H54 (cell line): Measurements from ENCODE around the gene KCNQ1.

Experiments used
- DNase-seq: peaks from one replicate; pipeline ENCODE4 v3.0.0; 2011; ENCODE audit warnings: low spot score, mixed read lengths; ENCODE audit not compliant: insufficient read length
- FAIRE-seq: peaks from 3 replicates; lab custom pipeline; 2011; peaks lifted over from hg19 to GRCh38; lab: Jason Lieb, UNC
- POLR2A ChIP-seq: IDR thresholded peaks from 2 replicates; pipeline ENCODE4 v1.6.1; 2011; ENCODE audit warnings: low read depth, mild to moderate bottlenecking, low read length

The KCNQ1 gene

DNA sequence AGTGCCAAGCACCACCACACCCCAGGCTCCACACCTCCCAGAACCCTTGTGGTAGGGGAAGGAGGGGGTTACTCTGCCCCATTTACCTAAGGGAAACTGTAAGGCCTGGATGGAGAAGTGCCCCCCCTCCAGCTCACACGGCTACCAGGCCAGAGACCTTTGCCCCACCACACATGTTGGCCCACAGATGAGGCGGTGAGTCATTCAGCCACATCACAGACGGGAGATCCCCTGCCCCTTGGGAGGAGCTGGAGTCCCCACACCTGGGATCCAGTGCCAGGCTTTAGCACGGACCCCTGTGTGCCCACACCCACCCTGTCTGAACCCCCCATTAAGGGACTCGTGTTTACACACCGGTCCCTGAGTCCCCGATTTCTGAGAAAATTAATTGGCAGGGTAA, 415.8 kb downstream of the KCNQ1 start:
- FAIRE-seq (peak; percentile 6), DNase-seq (peak; percentile 85)
- TF ChIP-seq POLR2A, result no peak

DNA sequence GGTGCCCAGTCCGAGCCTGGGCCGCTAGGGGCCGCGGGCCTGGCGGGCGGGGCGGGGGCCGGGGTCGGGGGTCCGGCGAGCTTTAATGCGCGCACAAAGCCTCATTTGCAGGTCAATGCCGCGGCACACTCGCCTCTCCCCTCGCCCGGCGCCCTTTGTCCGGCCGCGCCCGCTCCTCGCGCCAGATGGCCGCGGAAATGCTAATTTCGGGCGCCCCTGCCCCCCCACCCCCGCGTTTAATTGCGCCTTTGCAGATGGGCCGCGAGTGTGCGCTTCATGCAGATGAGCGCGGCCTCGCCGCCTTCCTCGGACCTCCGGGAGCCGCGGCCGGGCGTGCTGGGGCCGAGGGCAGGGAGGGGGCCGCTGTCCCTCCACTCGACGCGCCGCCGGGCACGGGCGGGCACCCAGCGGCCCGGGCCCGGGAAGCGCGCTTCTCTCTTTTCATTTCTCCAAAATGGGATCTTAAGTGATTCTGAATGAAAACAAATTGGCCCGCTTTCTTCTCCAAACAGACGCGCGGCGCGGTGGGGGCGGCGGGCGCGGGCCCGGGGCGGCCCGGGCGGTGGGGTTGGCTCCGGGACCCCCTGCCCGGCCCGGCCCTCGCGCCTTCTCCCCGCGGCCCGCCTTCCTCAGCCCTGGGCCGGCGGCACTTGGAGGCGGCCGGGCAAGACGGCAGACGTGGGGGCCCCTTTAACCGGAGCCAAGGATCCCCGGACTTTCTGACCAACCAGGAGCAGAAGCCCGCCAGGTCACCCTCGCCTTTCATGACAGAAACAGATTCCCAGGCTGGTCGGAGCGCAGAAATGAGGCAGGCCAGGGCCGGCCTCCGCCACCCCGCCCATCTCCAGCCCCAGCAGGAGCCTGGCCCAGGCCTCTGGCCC, 417.8 kb downstream of the KCNQ1 start:
- DNase-seq (no peak), FAIRE-seq (no peak)
- TF ChIP-seq POLR2A, result no peak

GRCh38 chr11:2863276-2863618, 418.4 kb downstream of the KCNQ1 start:
- no peak for FAIRE-seq
- TF ChIP-seq POLR2A, result no peak
- no peak for DNase-seq

- TF ChIP-seq POLR2A, result no peak
- FAIRE-seq (no peak), DNase-seq (no peak)
Observed at GRCh38 chr11:2864901-2865300, 420.1 kb downstream of the KCNQ1 start.

DNA sequence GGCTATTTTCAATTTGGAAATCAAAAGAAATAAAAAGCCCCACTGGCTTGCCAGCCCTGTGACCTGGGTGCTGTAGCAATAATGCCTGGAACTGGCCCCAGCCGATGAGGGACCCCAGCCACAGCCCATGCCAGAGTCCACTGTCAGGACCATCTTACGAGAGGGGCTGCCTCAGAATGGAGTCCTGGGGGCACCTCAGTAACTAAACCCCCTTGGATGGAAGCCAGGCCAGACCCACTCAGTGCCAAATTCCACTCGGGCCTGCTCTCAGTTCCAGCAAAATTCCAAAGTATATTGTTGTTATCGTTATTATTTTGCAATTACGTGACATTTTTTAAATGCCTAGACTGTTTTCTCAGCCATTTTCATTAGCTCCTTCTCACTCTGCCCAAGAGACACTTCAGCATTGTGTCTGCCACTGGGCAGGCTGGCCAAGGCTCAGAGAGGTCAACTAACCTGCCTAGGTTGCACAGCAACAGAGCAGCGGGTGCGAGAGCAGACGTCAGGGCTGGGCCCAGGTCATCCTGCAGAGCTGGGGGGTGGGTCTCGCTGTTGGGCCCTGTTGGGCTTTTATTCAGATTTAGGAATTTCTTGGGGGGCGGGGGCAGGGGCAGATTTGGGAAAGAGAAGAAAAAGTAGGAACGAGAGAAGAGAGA, 421.2 kb downstream of the KCNQ1 start:
- no peak for FAIRE-seq
- no peak for TF ChIP-seq POLR2A
- DNase-seq, result no peak

DNA sequence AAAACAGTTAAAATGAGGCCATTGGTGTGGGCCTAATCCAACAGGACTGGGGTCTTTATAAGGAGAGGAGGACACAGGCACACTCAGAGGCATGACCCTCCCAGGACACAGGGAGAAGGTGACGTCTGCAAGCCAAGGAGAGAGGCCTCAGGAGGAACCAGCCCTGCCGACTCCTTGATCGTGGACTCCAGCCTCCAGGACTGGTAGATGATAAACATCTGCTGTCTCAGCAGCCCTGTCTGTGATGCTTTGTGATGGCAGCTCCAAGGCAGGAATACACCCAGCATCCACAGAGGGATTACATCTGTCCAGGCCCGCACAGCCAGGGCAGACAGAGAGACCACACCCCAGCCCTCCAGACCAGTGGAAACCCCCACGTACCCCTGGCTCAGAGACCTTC, 422.3 kb downstream of the KCNQ1 start:
- FAIRE-seq, result no peak
- DNase-seq, result no peak
- no peak for TF ChIP-seq POLR2A

GRCh38 chr11:2867722-2868505, 423.1 kb downstream of the KCNQ1 start:
- DNase-seq (no peak), FAIRE-seq (no peak)
- no peak for TF ChIP-seq POLR2A

- FAIRE-seq (no peak), DNase-seq (no peak)
- TF ChIP-seq POLR2A, result no peak
Observed at GRCh38 chr11:2868506-2869133, 423.8 kb downstream of the KCNQ1 start.

- FAIRE-seq, result no peak
- no peak for TF ChIP-seq POLR2A
- DNase-seq, result no peak
Observed at GRCh38 chr11:2869134-2869526, 424.3 kb downstream of the KCNQ1 start.

DNA sequence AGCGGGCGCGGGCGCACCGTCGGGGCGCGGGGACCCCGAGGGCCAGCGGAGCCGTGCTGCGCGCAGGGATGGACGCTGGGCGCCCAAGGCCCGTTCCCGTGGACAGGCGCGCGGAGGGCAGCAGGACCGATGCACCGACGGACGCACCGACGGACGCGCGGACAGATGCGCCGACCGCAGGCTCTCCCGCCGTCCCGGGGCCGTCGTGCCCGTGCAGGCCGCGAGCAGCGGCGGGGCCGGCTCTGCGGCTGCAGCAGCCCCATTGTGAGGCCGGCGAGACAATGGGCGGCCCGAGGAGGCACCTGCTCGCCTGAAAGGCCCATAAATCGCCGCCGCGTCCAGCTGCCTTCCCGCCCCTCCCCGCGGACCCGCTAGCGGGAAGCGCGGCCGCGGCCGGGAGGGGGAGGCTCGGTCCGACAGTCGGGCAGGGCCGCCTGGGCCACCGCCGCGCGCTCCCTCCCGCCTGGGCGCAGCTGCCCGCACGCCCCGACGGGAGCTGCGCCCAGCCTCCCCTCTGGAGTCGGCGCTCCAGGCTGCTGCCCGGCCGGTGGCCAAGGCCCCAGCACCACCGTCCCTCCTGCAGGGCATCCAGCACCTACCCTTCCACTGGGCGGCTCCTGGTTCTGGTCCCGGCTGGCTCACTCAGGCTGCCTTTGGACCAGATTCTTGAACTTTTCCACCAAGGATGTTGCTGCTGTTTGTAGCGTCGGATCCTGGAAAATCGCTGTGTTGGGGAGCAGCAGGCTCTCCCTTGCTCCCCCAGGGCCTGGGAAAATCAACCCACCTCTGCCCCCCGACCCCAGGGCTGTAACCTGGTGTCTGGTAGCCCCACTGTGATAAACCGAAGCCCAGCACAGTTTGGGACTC, 425.0 kb downstream of the KCNQ1 start:
- FAIRE-seq (no peak), DNase-seq (no peak)
- TF ChIP-seq POLR2A, result no peak

DNA sequence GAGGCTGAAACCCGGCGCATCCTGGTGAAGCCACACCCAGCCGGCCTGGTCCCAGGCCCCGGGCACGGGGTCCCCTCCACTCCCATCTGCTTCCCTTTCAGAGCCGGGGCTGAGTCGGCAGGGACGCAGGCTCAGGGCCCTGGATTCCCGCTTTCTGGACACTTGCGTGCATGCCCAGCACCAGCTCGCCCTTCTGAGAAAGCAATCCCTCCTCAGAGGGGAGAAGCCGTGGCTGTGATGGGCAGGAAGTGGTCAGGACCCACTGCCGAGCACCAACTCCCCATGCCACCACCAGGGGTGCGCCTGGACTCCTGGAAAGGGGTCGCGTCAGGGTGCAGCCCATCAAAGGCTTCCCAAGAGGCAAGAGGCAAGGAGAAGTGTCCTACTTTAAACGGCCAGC, 425.7 kb downstream of the KCNQ1 start:
- no peak for FAIRE-seq
- DNase-seq, result no peak
- no peak for TF ChIP-seq POLR2A

- TF ChIP-seq POLR2A, result no peak
- FAIRE-seq (no peak), DNase-seq (no peak)
Observed at GRCh38 chr11:2870969-2871680, 426.3 kb downstream of the KCNQ1 start.
